HL-60 (cell line): ENCODE data around the gene PAPPA2.

Experiments
- DNase-seq, 2 experiments: peaks; one replicate each; pipeline ENCODE4 v3.0.0-alpha.2; 2010 to 2020; ENCODE audit warnings: low read depth in 1 of 2, low spot score in 1 of 2
- H3K27ac ChIP-seq: fragments of 250-450 bp; sonication (Bioruptor Pico); replicated peaks from 2 replicates; pipeline ENCODE4 v1.5.1; 2020; ENCODE audit warnings: mild to moderate bottlenecking, moderate library complexity
- H3K27me3 ChIP-seq: fragments of 250-450 bp; sonication (Bioruptor Pico); 2 replicates; pipeline ENCODE4 v1.5.1; 2021; ENCODE audit warnings: mild to moderate bottlenecking, moderate library complexity; ENCODE audit not compliant: insufficient read depth, poor library complexity, severe bottlenecking
- H3K4me3 ChIP-seq: replicated peaks from 2 replicates; pipeline ENCODE4 v1.5.1; 2011; ENCODE audit warnings: mild to moderate bottlenecking, control low read depth, low read length; ENCODE audit not compliant: insufficient read depth
- CTCF ChIP-seq: IDR thresholded peaks from one replicate; pipeline ENCODE4 v1.5.1; 2011; ENCODE audit warnings: low read length, control low read depth, inconsistent platforms; ENCODE audit not compliant: insufficient read depth
- GABPA ChIP-seq: IDR thresholded peaks from 2 replicates; pipeline ENCODE4 v1.6.1; 2012; ENCODE audit warnings: low read depth
- POLR2AphosphoS5 ChIP-seq: IDR thresholded peaks from 2 replicates; pipeline ENCODE4 v1.6.1; 2012; ENCODE audit warnings: low read depth
- REST ChIP-seq: IDR thresholded peaks from 2 replicates; pipeline ENCODE4 v1.6.1; 2012; ENCODE audit warnings: low read depth; ENCODE audit not compliant: insufficient replicate concordance
- SPI1 ChIP-seq: IDR thresholded peaks from 2 replicates; pipeline ENCODE4 v1.6.1; 2012; ENCODE audit warnings: low read depth, mild to moderate bottlenecking, borderline replicate concordance

Gene PAPPA2

DNA sequence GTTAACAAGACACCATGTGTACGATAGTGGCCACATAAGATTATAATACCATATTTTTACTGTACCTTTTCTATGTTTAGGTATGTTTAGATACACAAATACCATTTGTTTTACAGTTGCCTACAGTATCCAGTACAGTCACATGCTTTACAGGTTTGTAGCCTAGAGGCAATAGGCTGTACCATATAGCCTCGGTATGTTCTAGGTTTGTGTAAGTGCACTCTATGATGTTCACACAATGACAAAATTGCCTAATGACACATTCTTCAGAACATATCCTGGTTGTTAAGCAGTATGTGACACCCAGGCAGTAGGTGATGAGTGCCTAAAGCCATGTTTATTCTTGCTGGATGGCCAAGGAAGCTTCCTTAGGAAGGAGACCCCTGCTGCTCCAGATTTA lies 111.8 kb downstream of the PAPPA2 start:
- Histone ChIP-seq H3K4me3 (no peak overlapping the region), H3K27me3 (peaks cover 6% of the 10 kb centered on the region), H3K27ac (no peak overlapping the region)
- no peak for TF ChIP-seq CTCF
- no peak for TF ChIP-seq SPI1
- no peak for TF ChIP-seq GABPA
- TF ChIP-seq POLR2AphosphoS5, result no peak
- TF ChIP-seq REST, result no peak
- DNase-seq, result no peak

GRCh38 chr1:176575991-176576390 lies 113.0 kb downstream of the PAPPA2 start:
- TF ChIP-seq SPI1, result no peak
- TF ChIP-seq GABPA, result no peak
- no peak for TF ChIP-seq POLR2AphosphoS5
- no peak for TF ChIP-seq REST
- TF ChIP-seq CTCF, result no peak
- no peak for DNase-seq
- Histone ChIP-seq H3K27ac (no peak overlapping the region), H3K27me3 (peaks cover 6% of the 10 kb centered on the region), H3K4me3 (no peak overlapping the region)

GRCh38 chr1:176576670-176577069 lies 113.7 kb downstream of the PAPPA2 start:
- Histone ChIP-seq H3K27ac (no peak overlapping the region), H3K27me3 (peaks cover 6% of the 10 kb centered on the region), H3K4me3 (no peak overlapping the region)
- DNase-seq, result no peak
- no peak for TF ChIP-seq POLR2AphosphoS5

- no peak for DNase-seq
- no peak overlapping the region for H3K4me3 ChIP-seq
- peaks cover 6% of the 10 kb centered on the region for H3K27me3 ChIP-seq
- TF ChIP-seq REST (no peak), GABPA (no peak), CTCF (no peak), POLR2AphosphoS5 (no peak), SPI1 (no peak)
- H3K27ac ChIP-seq, result no peak overlapping the region
Observed at GRCh38 chr1:176577646-176578197, 114.7 kb downstream of the PAPPA2 start.
